Stimulated activated CD4-positive, alpha-beta T cell treated with anti-CD3 and anti-CD28 coated beads, Interleukin-2, amount 100 ng/mL, for 48 hours (primary cell): ENCODE results near the gene SCUBE2.
A peak's percentile ranks its signal among the peaks of the same experiment; 100 is the strongest.

Experiments used
- DNase-seq, 2 donors: peaks; one replicate each; pipeline ENCODE4 v3.0.0-alpha.2; 2020

SCUBE2 gene

DNA sequence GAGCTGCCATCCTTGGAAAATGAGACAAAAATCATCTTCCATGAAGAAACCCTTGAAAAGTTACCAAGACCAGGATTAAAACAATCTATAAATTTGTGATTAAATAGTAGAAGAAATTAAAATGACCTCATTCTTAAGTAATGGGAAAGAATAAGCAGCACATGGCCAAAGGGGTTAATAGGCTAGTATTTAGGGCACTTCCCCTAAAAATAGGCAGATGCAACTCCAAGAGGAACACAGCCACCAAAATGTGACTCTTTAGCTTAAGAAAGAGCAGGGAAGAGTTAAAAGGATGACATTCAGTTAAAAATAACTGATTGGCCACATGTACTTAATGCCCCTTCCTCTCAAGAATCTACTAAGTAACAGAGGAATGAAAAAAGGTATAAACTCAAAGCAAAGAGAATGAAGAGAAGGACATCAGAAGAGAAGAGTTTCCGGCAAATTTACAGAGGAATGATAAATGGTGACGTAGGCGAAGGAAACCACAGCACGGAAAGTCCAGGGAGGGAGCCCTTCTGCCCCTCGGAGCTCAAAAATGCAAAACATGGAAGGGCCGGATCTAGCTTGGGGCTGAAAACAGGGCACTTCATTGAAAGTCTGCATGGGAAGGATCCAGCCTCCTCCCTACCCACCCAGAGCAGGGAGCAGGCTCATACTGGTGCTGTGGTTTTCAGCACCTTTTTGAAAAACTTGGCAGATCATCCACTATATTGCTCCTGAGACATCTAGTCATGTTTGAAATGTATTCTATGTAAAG, 17.8 kb downstream of the SCUBE2 start:
- DNase-seq: no peak

DNA sequence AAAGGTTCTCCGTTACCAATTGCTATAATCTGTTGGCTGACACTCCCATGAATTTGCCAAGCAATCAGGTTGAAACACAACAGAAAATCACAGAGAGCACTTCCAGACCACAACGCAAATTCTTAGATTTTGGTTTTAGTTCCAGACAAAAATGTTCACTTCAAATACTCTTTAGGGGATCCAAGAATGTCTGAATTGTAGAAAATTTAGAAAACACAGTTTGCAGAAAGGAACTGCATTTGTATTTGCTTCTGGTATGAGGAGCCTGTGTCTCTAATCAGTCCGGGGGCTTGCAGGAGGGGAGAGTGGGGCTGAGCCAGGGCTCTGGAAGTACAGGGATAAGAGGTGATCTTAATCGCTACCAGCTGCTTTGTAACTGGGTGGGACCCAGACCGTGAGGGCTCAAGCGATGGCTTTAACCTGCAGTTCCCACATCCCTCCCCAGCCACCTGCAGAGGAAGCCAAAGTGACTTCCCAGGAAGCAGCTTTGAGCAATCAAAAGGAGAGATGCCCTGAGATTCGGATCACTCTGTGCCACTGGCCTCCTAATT, 18.7 kb downstream of the SCUBE2 start:
- DNase-seq: no peak

GRCh38 chr11:9071692-9072091, 19.7 kb downstream of the SCUBE2 start:
- DNase-seq: no peak

DNA sequence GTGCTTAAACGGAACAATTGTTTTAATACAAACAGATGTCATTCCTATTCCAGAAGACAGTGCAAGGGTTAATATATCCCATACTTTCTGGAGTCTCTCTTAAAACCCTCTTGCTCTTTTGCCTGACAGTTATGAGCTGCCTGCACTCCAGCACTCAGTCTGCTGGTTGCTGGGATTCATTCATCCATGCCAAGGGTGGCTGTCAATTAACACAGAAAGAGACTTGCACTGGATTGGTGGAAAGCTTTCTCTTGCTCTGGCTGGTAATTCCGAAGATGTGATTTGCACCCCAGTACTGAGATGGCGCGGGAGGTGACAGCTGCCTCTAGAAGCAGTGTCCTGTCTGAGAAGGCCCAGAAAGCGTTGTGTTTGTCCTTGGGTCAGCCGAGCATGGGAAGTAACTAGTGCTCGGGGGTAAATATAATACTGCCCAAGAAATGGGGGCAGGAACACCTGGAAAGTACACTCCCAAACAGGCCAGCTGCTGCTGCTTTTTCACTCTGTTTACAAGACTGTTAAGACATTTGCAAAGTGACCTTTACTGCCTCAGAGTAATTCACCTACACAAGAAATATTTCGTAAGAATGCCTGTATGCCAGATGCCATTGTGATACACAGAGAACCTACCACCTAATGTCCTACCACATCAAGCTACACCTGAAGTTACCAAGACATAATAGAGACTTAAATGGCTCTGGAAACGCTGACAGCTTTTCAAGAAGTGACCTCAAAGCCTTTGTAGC, 20.5 kb downstream of the SCUBE2 start:
- DNase-seq: no peak

GRCh38 chr11:9069862-9070470, 21.4 kb downstream of the SCUBE2 start:
- DNase-seq: no peak

DNA sequence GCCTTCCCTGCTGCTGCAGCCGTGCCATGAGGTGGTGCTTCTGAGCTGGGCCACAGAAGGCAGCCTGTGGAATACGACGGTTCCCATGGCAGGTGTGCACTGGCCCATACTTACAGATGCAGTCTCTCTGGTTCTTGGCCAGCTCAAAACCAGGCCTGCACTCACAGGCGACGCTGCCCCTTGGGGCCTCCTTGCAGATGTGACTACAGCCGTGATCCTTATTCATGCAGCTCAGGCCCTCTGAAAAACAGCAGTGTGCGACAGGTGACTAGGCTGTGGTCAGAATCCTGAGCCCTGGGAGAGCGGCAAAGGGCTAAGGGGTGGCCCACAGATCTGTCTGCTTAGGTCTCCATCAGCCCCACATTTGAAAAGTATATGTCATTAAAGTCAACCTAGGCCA, 22.1 kb downstream of the SCUBE2 start:
- no peak for DNase-seq

DNA sequence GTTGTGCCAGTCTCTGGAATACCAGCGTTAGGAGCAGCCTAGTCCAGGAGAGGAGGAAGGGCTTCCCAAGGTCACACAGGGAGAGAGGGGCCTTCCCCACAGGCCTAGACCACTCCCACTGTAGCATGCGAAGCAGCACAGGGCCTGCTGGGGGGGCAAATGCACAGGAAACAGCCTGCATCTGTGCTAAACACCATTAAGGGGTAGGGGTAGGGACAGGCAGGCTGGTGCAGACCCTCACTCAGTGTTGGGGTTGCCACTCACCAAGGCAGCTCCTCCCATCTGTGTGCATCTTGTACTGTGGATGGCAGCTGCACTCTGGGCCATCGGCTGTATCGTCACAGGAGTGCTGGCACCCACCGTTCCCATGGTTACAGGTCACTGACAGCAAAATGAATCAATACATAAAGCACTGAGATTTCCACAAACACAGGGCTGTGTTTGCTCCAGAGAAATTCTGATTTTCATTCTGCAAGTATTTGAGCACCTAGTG, 24.9 kb downstream of the SCUBE2 start:
- DNase-seq: no peak

DNA sequence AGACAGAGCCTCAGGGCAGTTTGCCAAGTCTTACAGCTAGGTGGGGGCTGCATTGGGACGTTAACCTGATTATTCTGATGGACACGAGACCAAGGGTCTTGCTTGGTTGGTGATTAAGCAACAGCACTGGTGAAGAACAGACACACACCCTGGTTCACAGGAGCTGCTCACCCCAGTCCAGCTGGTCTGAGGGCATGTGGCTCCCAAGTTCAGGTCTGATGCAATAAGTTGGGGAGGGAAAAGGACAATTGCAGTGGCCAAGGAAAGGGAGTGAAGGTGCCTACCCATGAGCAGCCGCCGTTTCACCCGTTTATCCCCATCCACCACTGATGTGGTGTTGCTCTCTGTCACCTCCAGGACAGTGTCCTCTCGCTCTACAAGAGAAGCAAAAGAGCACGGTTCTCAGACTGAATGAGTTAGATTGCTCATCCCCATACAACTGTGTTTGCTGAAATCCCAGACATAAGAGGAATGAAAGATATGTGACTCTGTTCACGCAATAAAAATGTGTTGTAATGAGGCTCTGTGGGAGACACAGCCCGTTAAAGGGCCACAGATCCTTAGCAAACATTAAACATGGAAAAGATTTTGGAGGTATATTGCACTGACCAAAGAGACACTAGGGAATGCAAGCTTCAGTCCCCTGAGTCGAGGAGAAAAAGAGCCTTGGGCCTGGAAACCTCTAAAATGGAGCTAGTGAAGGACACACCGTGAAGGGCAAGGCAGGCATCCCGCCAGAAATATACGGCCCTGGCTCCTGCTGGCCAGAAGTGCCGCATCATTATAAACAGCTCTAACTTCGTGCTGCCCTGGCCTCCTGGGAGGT, 25.6 kb downstream of the SCUBE2 start:
- no peak for DNase-seq

DNA sequence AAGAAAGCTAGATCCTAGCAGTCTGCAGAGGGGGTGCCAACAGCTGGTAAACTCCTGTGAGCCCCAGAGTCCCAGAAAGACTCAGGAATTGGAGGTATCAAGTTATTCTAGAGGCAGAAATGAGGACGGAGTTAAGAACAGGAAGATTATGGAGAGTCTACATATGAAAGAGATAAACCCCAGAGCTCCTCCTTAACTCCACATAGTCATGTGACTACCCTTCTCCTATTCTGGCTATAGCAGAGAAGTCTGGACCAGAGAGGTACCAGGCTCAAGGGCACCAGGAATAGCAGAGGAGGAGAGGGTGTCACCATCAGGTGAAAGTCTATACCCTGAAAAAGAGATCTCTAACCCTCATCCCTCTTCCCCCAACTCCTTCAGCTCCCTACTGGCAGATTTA, 29.6 kb downstream of the SCUBE2 start:
- DNase-seq: no peak

DNA sequence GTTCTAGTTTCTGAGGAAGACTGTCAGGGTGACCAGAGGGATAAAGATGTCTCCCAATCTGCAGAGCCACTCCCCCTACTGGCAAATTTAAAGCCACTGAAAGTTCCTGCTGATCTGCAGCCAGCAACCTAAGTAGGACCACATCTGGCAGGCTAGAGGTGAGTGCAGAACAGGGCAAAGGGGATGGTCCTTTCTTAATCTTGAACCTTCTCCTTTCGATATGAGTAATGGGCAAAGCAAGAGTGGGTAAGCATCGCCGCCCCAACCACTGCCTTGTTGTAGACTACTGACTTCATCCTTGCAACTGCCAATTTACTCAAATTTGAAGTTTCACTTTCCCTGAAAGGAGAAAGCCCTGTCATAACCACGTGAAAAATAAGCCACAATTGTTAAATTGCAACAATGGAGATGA, 30.7 kb downstream of the SCUBE2 start:
- DNase-seq: peak; percentile 44 to 50

DNA sequence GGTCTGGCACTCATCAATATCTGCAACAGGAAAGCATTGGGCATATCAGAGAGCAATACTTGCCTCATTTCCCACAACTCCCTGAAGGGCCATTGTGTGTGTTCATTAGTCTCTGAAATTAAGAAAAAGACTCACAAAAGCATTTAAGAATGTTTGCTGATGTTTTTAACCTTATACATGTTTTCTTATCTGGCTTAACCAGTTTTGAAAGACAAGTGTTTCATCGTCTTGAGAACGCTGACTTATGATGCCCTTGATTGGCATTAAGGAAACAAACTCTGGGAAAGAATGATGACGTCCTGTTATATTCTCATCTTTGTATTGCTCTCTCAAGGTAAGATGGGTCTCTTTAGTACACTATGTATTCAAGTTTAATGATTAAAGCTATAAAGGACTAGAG, 32.0 kb downstream of the SCUBE2 start:
- DNase-seq: no peak

DNA sequence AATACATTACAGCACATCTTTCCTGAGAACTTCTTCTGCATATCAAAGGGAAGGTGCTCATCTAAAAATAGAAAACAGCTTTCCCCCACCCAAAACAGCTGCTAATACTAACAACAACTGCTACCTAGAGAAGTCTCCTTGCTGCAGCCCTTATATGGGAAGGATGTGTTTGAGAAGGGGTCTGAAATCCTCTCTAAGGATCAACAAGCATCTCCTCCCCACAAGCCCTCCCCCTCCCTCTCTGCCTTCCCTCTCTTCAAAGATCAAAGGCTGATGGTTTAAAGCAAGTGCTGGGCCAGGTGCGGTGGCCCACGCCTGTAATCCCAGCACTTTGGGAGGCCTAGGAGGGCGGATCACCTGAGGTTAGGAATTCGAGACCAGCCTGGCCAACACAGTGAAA, 33.5 kb downstream of the SCUBE2 start:
- DNase-seq: no peak

- DNase-seq: no peak
These were observed 34.4 kb downstream of the SCUBE2 start for GRCh38 chr11:9057007-9057406.

DNA sequence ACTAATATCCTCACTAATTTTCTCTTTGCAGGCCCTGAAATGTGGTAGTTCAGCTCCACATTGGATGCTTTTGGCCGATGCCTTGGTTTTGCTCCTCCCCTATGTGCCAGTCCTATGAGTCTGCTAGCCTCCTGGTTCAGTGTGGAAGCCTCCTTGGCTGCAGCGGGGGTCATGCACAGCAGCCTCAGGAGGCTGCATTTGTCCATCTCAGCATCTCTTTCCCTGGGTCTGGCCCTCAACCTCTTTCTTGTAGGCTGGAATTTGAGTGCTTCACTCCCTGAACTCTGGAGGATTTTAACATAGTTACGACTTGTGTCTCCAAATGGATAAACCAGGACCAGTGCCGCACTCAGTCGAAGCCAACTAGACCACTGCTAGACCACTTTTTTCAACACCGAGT, 34.9 kb downstream of the SCUBE2 start:
- DNase-seq: no peak

DNA sequence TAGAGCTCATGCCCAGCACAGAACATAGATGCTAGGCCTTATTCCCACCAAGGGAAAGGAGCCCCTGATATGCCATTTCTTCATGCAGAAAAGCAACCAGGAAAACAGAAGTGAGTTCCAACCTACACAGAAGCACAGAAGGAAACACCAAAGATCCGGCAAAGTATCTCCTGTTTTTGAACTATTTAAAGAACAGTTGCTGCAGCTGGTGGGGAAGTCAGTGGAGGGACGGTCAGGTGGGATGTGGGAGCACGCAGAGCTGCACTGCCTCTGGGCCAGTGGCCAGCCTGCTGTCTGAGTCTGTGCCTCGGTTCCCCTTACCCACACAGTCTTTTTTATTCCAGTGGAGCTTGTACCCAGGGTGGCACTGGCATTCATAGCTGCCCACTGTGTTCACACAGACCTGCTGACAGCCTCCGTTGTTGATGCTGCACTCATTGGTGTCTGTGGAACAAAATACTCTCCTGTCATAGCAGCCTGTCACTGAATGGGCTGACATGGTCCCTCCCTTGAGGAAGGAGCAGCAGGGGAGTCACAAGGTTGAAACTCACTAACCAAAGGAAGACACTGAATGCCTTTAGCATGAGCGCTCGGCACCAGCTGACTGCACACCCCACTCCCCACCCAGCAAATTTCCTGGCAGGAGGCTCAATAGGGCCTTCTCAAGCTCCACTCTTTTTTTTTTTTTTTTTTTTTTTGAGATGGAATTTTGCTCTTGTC, 37.9 kb downstream of the SCUBE2 start:
- no peak for DNase-seq

DNA sequence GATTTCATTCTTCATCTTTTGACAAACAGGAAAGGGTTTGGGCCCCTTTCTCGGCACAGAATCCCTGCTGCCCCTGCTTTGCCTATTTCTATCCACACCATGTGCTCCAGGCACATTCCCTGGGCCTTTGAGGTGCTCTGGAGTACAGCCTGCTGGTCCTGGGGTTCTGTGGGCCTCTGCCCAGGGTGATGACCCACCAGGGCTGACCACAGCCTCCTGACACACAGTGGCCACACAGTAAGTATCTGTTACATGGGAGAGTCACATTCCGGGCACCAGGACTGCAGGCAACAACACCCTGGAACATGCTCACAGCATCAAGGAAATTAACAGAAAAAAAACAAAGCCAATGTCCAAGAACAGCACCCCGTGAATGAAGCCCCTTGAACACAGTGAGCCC, 39.1 kb downstream of the SCUBE2 start:
- no peak for DNase-seq

DNA sequence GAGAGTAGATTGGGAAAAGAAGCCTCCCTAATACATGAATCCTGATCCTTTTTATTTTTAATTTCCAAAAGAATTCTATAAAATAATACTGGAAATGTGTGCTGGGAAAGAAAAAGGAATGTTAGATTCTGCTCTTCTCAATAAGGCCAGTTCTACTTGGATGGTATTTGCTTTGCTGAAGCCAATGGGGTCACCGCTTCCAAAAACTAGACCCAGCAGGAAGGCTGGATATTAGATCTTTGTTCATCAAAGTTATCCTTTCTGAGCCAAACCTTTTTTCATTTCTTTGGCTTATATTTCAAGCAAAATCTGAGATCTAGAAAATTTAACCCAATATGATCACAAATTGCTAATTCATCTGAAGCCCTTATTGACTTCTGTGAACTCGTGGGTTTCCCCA, 41.4 kb downstream of the SCUBE2 start:
- DNase-seq: no peak

DNA sequence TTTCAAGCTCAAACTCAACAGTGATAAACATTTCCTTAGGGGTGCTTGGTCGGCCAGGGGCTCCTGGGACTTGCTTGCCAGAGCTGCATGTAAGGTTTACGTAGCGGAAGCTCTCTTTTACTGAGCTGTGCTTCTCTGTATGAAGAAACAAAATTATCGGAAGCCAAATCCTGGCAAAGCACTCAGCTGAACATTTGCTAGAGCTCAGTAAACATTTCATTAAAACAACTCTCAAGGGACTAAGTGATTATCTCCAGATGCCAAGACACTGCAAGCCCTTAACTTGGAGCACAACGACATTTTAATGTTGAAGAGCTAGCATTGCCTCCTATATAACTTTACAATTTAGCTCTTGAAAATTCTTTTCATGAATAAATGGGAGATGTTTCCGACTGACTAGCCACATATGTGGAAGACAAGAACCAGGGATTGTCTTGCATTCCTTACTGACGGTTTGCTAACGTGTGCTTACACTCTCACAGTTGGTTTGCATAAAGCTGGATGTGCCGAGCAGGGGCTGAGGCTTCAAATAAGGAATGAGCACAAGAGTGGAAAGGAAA, 43.4 kb downstream of the SCUBE2 start:
- no peak for DNase-seq

DNA sequence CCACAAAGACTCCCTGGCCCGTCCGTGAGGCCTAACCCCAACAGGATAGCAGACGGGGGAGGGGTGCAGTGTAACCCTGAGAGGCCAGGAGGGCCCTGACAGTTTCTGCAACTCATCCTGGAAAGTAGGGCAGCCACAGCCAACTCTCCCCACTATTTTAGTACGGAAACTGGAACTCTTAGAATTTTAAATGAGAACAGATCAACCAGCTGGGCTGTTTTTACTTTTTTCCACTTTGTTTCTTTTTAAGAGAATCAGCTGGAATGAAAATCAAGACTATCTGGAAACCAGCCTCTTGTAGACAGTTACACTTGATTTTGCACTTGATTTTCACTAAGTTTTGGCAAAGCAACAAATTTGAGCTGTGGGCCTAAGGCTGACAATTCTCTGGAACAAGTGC, 44.9 kb downstream of the SCUBE2 start:
- no peak for DNase-seq

DNA sequence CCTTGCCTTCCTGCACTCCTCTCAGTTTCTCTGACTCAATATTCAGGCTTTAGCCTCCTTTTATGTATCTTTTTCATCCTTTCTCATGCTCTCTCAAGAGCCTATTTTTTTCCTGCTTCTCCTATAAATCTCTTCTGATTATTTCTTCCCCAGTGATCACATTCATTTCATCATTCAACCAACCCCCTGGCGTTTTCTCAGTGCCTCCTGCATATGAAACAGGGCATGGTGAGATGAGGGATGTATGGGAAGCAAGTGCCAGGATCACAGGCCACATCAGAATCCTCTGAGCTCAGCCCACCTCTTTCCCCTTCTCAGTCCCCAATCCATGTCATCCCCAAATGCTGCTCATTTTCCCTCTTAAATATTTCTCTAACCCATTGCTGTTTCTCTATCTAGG, 48.9 kb downstream of the SCUBE2 start:
- DNase-seq: no peak

GRCh38 chr11:9041747-9042146, 49.7 kb downstream of the SCUBE2 start:
- DNase-seq: no peak

- no peak for DNase-seq
These were observed 51.0 kb downstream of the SCUBE2 start for GRCh38 chr11:9040410-9040809.
